ENCODE data around the gene SERTAD2.

Gene SERTAD2

DNA sequence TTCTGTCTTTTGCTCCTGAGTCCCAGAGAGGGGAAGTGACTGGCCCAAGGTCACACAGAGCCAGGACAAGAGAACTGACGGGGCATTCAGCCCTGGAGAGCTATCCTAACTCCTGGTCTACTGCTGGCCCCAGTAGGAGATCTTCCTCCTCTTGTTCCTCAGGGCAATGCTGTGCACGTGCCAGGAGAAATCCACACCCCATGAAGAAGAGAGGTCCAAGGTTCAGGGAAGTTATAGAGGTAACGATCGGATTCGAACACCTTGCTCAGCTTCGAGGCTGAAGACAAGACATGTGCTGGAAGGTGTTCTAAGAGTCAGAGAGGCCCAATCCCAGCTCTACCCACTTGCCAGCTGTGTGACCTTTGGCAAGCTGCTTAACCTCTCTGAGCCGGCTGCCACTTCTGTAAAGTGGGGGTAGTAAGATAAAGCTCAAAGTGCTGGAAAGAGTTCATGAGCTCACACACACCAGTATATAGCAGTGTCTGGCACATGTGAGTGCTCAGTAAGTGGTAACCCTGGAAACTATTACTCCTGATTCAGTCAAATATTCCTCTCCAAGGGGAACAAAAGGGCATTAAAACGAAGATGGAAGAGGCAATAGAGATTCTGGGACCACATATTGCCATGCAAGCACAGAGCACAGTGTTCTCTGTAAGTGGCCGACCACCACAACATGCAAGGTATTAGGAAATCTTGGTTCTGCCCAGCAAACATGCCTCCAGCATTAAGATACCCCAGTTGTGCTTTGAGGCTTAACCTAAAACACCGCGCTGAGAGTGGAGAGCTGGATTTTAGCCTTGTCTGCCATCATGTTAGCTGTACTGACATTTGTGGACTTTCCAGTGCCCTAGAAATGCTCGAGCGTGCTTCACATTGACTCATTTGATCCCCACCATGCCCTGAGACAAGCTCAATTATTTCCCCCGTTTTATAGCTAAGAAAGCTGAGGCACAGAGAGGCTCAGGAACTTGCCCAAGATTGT, 25.6 kb downstream of the SERTAD2 start:
- no peak for DNase-seq

DNA sequence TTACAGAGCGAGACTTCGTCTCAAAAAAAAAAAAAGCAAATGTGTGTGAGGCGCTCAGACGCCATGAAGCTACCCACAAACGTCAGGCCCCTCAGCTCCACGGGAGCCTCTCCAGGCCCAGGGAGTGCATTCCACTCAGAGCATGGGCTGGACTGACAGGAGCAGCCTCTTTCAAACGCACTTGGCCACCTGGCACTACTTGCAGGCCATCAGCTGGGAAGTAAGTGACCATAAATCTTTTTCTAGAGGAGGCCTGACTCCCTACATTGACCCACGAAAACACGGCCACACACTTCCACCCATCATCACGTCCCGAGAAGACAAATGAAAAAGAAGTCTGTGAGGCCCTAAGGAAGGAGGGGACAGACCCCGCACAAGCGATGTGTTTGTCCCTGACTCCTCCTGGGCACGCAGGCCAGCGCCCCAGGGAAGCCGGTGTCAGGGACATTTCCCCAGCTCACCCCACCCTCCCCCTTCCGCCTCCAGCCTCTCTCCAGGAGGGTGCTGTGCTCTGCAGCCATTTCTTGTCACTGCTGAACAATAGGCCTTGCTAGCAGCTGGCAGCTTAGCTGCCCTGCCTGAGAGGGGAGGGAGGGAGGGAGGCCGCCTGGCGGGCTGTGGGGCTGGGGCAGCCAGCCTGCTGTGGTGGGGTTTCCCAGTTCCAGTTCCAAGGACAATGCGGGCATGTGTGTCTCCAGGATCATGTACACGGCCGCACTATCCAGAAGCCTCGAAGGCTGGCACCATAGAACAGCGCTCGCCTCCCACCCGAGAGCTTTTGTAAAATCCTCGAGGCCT, 26.6 kb downstream of the SERTAD2 start:
- DNase-seq = no peak

DNA sequence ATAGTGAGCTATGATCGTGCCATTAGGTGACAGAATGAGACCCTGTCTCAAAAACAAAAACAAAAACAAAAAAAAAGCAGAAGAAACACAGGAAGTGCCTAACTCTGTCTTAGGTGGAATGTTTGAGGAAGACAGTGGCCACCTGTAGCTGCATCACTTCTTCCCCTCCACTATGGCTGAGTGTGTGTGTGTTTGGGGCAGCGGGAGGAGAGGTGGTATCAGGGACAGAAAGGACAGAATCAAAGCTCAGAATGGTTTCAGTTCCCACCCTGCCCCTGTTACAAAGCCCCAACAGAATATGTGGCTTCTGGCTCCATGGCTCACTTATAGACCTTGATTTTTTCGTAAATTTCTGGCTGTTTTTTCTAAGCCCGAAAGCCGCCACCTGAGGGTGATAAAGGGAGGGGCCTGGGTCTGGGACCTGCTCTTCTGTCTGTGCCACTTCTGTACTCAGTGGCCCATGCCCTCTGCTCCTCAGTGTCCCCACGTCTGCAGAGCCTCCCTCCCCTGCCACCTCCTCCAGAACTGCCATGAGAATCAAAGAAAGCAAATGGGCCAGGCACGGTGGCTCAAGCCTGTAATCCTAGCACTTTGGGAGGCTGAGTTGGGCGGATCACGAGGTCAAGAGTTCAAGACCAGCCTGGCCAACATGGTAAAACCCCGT, 27.4 kb downstream of the SERTAD2 start:
- DNase-seq = no peak

DNA sequence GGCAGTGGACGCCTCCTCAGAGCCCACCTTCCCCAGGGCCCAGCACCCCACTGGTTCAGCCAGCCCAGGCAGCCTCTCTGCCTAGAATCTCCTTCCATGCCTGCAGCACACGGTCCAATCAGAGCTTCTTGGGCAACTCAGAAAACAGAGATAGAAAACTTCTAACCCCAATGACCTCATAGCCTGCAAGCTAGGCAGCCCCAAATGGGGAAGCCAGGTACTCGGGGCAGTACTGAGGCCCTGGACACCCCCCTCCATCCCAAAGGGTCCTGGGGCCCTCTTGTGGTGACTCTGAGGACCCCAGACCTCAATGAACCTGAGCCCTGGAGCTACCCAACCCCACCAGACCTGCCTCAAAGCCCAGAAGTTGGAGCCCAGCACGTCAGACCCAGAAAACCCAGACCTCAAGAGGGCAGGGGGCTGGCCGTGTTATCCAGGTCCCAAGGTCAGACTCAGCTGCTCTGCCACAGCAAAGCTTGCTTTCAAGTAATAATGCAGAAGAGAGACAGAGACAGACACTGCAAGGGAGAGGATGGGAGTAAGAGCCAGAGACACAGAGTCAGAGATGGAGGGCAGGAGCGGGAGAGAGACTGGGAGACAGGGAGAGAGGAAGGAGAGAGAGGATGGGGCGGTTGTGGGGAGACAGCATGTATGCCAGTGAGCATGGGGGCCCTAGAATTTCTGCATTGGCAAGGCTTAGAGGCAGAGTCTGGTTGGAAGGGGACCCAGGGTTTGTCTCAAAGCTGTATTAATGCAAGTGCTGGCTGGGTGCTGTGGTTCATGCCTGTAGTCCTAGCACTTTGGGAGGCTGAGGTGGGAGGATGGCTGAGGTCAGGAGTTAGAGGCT, 28.2 kb downstream of the SERTAD2 start:
- no peak for DNase-seq

DNA sequence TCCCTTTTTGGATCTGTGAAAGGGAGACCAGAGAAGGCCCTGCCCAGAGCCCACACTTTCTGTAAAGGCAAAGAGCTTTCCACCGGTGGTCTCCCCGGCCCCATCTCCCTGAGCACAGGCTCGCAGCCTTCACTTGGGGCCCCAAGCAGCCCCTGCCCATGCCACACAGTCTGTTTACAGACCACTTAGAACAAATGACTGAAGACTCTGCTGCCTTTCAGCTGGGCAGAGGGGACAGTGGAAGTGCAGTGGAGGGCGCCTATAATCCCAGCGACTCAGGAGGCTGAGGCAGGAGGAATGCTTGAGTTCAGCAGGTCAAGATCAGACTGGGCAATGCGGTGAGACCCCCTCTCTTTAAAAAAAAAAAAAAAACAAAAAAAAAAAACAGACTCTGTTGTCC, 28.9 kb downstream of the SERTAD2 start:
- DNase-seq = no peak

DNA sequence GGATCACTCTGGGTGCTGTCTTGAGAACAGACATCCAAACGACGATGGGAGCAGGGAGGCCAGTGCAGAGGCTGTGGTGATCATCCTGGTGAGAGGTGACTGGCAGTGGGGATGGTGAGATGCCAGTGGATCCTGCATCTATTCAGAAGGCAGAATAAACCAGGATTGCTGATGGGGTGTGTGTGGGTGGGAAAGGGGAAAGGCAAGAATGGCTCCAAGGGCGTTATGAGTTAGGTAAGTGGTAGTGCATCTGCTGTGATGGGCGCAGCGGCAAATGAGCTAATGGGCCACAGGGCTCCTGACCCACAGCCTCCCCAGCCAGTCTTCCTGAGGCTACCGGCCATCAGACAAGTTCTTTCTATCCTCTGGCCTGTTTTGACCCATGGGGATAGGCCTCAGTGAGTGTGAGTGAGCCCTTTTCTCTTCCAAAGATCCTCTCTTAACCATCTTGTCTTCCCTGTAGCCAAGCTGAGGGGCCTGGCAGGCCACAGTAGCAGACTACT, 29.6 kb downstream of the SERTAD2 start:
- no peak for DNase-seq

DNA sequence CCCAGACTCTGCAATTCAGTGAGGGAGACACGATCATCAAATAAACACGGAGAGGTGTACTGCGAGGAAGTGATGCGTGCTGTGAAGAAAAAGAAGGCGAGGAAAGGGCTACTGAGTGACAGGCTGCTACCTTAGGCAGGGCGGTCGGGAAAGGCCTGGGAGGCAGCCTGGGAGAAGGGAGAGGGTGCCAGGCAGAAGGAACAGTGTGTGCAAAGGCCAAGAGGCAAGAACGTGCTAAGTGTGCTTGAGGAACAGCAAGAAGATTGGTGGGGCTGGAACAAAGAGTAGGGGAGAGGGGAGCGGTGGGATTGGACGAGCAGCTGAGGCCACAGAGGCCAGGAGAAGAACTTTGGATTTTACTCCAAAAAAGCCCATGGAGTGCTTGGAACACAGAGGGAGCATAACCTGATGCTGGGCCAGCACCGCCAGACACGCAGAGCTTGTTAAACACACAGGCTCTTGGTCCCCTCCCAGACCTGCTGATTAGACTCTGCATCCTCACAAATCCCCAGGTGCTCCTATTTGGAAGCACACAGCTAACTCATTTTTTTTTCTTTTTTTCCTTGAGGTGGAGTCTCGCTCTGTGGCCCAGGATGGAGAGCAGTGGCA, 30.4 kb downstream of the SERTAD2 start:
- no peak for DNase-seq

DNA sequence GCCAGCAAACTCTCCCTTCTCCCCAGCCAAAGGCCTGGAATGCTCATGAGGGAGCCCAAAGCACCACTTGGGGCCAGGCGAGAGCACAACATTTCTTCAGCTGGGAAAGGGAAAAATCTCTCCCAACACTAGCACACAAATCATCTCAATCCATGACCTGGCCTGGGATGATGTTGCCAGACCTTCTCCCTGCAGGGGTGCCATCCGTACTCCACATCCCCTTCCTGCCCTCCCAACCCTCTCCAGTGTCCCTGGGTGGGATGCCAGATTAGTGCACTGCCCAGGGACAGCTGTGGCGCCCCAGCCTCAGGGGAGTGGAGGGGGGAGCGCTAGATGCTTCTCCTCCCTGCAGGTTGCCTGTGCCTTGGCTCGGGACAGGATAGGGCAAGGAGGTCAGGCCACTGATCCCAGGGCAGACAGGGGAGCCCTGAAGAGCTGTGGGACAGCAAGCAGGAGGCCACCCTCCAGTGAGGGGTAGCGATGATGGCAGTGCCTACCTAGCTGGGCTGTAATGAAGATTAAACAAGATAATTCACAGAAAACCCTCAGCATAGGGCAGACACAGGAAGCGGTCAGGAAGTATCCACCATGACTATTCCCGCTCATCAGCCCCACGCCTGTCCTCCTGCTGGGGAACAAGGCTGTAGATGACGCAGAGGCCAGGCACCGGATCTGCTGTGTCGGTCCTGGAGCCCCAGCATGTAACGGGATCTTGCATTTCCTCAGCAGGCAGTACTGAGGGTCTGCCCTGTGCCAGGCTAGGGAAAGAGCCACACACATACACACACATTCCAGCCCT, 31.1 kb downstream of the SERTAD2 start:
- DNase-seq = no peak

DNA sequence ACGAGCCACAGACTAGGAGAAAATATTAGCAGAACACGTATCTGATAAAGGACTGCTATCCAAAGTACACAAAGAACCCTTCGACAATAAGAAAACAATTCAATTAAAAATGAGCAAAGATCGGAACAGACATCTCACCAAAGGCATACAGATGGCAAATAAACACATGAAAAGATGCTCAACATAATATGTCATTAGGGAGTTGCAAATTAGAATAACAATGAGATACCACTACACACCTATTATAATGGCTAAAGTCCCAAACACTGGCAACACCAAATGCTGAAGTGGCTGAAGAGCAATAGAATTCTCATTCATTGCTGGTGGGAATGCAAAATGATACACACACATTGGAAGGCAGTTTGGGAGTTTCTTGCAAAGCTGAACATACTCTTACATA, 33.1 kb downstream of the SERTAD2 start:
- no peak for DNase-seq

DNA sequence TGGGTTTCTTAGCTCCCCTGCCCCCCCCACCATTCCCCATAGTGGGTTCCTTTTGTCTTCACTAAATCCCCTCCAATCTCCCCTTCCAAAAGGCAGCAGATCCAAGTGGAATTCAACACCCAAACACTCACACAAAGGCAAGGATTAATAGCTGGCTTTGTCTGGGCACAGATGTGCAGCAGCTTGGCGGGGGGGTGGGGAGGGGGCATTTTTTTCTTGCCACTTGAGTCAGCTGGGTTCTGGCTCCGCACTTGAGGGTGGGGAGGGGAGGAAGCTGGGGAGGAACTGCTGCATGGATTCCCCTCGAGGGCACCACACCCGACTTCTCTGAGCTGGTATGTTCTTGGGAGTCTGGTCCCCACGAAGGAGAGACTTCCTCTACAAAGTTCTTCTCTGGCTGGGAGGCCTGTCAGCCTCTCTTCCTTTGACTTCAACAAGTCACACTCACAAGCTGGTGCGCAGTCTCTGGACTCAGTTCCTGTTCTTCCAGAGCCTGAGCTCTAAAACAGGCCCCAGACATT, 36.0 kb downstream of the SERTAD2 start:
- DNase-seq = no peak

DNA sequence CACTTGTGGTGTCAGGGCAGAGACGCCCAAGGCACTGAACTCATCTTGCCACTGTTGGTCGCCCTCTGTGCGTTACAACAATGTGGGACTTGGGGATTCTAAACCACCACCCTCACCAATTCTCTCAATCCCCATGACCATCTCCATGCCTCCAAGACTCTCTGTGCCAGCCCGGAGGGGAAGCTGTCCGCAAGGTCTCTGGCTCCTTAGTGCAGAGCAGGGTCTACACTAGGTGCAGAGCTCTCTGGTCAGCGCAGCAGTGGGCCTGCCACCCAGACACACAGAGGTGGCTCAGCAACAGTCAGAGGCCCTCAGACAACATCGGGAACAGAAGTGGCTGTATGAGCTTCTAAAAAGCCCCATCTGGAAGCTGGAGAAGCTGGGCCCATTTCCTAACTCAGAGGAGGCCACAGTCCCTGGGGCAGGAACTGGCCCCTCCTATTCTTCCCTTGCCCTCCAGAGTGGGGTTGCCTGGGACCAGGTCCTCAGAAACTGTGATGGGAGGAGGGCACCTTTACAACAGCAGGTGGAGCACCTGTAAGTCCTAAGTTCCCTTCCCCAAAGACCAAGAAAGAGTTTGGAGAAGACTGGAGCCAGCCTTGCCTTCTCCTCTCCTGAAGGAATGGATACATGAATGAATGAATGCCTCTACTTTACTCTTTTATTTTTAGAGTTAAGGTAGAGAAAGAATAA, 37.7 kb downstream of the SERTAD2 start:
- DNase-seq = no peak

DNA sequence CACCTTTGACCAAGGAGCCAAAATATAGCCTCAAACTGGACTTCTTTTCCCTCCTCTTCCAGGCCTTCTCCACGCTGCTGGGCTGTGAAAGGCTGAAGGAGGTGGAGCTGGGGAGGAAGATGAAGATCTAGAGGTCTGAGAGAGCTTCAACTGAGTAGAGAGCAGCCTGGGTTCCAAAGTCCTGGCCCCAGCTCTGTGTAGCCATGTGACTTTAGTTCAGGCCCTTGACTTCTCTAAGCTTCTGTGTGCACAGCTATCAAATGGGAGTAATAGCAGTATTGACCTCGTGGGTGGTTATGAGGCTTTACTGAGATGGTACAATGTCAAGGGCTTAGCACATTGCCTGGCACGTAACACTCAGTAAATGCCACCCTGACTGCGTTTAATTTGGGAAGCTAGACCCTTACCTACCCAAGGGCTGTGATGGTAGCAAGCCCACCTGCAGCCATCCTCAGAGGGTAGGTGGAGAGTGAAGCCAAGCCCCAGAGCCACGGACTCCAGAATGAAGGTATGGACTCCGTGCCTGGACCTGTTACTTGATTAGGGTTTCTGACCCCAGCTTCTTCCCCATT, 38.4 kb downstream of the SERTAD2 start:
- DNase-seq = no peak

DNA sequence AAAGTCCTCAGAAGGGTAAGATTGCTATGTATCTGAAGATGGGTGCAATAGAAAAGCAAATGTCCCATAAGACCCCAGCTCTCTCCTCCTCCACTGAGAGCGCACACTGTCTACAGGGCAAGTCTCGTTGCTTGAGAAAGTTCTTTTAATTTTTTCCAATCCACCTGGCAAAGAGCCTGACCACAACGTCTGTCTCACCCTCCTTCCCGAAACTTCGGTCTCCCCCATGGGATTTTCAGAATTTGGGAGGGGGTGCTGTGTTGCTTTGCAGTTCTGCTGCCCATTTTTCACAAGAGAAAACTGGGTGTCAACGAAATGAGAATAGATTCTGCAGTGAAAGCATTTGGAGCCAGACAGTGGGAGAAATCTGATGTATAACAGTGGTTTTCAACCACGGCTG, 40.4 kb downstream of the SERTAD2 start:
- no peak for DNase-seq

DNA sequence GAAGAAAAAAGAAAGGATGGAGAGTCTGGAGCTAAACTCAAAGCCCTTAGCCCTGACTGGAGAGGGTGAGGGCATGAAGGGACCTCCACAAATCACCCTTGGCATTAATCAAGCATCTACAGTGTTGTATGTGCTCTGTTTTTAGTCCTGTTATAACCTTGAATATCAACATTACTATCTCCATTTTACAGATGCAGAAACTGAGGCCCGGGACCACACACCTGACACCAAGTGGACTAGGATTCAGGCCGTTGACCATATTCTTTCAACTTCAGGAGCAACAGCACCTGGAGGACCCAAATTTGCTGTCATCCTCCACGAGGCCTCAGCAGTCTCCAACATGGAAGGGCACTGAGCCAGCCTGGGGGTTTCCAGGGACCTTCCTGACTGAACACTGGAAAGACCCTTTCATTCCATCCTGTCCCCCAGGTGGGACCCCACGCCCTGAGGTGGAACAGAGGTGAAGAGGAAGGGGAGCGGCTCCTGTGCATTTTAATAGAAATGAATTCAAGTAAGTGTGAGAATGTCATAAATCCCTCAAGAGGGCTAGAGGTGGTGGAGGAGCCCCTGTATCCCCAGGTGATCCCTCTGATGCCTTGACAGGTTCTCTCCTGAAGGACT, 41.0 kb downstream of the SERTAD2 start:
- no peak for DNase-seq

DNA sequence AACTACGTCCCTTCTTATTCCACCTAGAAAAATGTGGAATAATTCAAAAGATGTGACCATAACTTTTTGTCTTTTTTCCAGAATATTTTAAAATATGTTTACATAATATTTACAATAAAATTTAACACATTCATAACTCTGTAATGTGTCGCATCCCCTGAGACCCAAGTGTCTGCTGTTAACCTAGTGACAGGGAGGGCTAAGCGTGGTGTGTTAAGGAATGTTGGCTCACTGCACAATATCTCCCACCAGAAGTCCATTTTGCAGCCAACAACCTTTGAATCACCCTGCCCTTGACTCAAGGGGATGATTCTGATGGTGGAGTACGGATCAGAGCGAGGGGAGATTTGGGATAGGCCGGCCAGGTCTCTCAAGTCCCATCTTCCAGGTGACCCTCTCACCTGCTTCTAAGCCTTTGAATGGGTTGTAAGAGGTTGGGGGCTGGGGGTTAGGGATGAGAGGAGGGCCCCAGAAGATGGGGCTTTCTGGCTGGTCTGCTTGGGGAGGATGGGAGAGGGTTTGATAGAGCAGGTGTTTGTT, 43.3 kb downstream of the SERTAD2 start:
- DNase-seq = no peak

DNA sequence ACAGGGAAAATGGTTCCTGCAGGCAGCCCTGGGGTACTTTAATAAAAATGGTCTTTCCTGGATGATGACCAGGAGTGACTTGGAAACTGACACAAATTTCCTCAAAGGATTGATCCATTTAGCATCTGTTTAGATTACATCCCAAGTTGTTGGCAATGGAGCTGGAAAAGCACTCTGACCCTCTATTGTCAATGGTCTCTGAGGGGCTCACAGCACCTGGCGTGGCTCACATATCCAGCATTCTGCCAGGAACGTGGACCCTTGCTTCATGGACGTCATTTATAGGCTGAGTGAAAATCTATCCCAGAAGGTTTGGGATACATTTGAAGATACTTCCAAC, 43.8 kb downstream of the SERTAD2 start:
- no peak for DNase-seq

DNA sequence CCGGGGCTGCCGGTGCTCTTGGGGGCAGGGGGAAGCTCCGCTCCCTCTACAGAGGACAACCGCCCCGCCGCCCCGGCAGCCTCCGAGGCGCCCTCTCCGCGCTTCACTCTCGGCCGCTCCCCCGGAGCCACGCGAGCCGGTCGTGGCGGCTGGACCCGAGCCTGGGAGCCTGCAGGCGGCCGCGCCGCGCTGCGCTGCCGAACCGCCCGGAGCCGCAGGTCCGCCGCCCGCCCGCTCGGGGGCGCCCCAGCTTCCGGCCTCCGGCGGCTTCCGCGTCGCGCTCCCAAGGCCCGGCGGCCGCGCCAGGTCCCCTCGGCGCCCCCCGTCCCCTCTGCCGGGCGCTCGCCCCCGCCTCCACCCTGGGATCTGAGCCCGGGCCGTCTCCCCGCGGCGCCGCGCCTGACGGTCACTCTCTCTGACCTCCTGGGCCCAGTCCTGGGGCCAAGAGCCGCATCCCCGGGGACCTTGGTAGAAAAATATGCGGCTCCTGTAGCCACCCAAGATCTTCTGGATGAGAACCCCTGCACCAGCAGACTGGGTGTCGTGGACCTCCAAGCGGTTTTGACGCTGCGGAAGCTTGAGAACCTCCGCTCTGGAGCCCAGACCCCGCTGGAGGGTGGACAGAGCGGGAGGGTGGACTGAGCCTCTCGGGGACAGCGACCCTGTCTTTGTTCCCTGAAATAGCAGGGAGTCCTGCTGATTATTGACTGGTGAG, 44.3 kb downstream of the SERTAD2 start:
- DNase-seq = peak; percentile 34

DNA sequence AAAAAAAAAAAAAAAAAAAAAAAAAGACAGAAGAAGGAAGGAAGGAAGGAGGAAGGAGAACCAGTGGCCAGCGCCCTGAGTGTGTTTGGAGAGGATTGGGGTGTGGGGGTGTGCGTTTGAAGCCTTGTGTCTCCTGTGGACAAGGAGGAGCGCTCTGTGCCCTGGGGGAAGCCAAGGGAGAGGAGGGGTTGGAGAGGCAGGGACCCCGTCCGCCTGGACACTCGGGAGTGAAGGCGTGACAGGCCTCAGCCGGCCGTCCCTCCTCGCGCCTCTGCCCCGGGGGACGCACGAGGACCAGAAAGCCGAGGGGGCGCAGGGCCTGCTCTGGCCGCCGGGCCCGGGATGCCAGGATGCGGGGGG, 44.9 kb downstream of the SERTAD2 start:
- DNase-seq = no peak

Measured in EL (cell line).